ENCODE measurements around the gene ADAM23.

Gene ADAM23

DNA sequence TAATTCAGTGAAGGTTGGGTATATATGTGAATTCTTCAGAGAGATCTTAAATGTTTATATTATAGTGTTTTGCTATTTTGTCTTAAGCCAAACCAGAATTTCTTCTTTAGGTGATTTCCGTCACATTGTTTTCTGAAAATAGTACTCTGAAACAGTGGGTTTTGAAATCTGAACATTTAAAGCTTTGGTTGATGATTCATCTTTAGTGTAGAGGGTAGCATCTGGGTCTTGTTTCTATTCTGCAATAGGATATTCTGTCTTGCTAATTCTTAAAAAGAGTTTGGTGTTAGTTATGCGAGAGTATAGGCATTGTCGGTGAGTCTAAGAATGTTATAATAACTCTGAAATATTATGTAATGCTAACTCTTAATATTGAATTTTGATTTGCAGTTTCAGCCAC is 129.4 kb downstream of the ADAM23 start:
- Histone ChIP-seq H3K27me3 (ENCODE audit: control insufficient read depth in 1 of 2, insufficient read depth in 2 of 2, low read length in 2 of 2) (no peaks in the 10 kb centered on the region), H3K4me1 (ENCODE audit: insufficient read depth, low read length) (no peaks in the 10 kb centered on the region), H3K9me3 (ENCODE audit: low read length) (no peaks in the 10 kb centered on the region), H3K36me3 (ENCODE audit: insufficient read depth, low read length) (no peaks in the 10 kb centered on the region), H3K4me3 (ENCODE audit: low read depth in 1 of 2, low read length in 2 of 2) (no peak overlapping the region), H3K27ac (ENCODE audit: low read depth, low read length) (no peak overlapping the region), H3K9ac (ENCODE audit: low read length) (no peak overlapping the region)

DNA sequence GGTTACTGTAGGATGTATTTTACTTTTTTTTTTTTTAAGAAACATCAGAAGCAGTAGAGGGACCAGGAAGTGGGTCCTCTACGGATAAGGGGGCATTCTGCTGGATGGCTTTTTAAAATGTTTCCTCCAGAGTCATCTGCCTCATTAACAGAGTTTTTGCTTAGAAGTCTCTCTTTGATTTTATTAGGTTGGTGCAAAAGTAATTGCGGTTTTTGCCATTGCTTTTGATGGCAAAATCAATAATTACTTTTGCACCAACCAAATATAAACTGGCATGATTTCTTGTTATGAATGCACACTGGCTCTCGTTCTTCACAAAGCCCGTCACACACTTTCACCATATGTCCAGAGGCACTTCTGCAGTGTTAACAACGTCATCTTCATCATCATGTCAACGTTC is 130.5 kb downstream of the ADAM23 start:
- H3K27me3 ChIP-seq (ENCODE audit: control insufficient read depth in 1 of 2, insufficient read depth in 2 of 2, low read length in 2 of 2), result no peaks in the 10 kb centered on the region
- H3K4me3 ChIP-seq (ENCODE audit: low read depth in 1 of 2, low read length in 2 of 2), result no peak overlapping the region
- no peaks in the 10 kb centered on the region for H3K9me3 ChIP-seq (ENCODE audit: low read length)
- H3K9ac ChIP-seq (ENCODE audit: low read length), result no peak overlapping the region
- H3K27ac ChIP-seq (ENCODE audit: low read depth, low read length), result no peak overlapping the region
- H3K4me1 ChIP-seq (ENCODE audit: insufficient read depth, low read length), result no peaks in the 10 kb centered on the region
- H3K36me3 ChIP-seq (ENCODE audit: insufficient read depth, low read length), result no peaks in the 10 kb centered on the region

DNA sequence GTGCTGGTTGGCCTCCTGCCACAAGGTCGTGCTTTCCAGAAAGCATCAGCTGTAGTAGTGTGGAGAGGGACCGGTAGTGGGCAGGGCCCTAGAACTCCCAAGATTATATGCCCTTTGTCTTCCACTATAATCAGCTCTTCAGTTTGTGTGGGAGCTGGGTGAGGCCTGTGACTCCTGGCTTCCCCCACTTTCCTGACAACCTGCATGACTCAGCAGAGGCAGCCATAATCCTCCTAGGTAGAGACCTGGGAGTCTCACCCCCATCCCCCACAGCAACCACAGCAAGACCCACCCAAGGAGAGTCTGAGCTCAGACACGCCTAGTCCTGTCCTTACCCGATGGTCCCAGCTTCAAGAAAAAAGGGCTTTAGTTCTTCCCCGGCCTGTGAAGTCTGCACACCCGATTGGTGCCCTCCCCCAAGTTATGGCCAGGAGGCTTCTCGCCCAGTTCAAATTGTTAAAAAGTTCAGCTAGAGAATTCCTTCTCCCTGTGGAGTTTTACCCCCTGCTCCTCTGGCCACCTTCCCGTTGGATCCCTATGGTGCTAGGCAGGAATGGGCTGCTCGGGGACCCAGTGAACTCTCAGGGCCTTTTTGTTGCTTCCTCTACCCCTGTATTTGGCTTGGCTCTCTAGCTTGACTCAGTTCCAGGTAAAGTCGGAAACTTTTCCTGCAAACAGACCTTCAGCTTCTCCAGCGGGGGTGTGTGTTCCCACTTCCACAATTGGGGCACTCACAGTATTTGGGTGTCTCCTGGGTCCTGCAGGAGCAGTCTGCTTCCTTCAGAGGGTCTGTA is 141.2 kb downstream of the ADAM23 start:
- no peak overlapping the region for H3K27ac ChIP-seq (ENCODE audit: low read depth, low read length)
- H3K4me3 ChIP-seq (ENCODE audit: low read depth in 1 of 2, low read length in 2 of 2), result no peak overlapping the region

DNA sequence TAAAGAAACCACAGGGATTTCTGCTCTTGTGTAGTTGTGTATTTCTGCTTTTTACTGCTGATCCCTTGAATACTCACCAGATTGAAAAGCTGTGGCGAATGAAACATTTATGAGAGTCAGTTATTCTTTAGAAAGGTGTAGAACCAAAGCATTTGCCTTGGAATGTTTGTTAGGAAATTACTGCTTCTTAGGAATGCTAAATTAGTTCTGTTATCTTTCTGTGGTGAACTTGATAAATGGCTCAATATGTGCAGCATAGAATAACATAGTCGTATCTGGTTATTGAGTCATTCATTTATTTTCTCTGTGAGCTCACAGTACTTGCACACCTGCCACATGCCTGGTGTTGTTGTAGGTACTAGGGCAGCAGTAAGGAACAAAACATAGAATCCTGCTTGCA is 142.0 kb downstream of the ADAM23 start:
- Histone ChIP-seq H3K36me3 (ENCODE audit: insufficient read depth, low read length) (no peaks in the 10 kb centered on the region), H3K27ac (ENCODE audit: low read depth, low read length) (no peak overlapping the region), H3K9me3 (ENCODE audit: low read length) (no peaks in the 10 kb centered on the region), H3K4me1 (ENCODE audit: insufficient read depth, low read length) (no peaks in the 10 kb centered on the region), H3K4me3 (ENCODE audit: low read depth in 1 of 2, low read length in 2 of 2) (no peak overlapping the region), H3K27me3 (ENCODE audit: control insufficient read depth in 1 of 2, insufficient read depth in 2 of 2, low read length in 2 of 2) (no peaks in the 10 kb centered on the region), H3K9ac (ENCODE audit: low read length) (no peak overlapping the region)

More for the DNA sequence above, 141.2 kb downstream of the ADAM23 start:
- Histone ChIP-seq H3K4me1 (ENCODE audit: insufficient read depth, low read length) (no peaks in the 10 kb centered on the region), H3K27me3 (ENCODE audit: control insufficient read depth in 1 of 2, insufficient read depth in 2 of 2, low read length in 2 of 2) (no peaks in the 10 kb centered on the region), H3K9ac (ENCODE audit: low read length) (no peak overlapping the region), H3K9me3 (ENCODE audit: low read length) (no peaks in the 10 kb centered on the region), H3K36me3 (ENCODE audit: insufficient read depth, low read length) (no peaks in the 10 kb centered on the region)

DNA sequence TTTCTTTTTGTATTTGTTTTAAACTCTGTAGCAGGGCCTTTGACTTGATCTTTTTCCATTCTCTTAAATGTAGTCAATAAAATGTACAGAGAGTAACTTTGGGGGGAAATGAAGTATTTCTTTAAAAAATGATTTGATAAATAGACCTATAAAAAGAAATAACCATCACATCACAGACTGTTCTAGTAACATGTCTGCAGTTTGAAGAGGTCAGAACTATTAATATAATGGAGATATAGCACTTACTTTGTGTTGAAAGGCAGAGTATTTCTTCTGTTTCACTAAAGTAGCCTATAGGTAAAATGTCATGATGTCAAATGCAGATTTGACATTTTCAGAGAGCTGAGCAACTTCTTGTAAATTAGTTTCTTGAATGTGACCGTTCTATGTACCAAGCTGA is 143.3 kb downstream of the ADAM23 start:
- Histone ChIP-seq H3K4me3 (ENCODE audit: low read depth in 1 of 2, low read length in 2 of 2) (no peak overlapping the region), H3K36me3 (ENCODE audit: insufficient read depth, low read length) (no peaks in the 10 kb centered on the region), H3K9ac (ENCODE audit: low read length) (no peak overlapping the region), H3K27ac (ENCODE audit: low read depth, low read length) (no peak overlapping the region), H3K4me1 (ENCODE audit: insufficient read depth, low read length) (no peaks in the 10 kb centered on the region), H3K27me3 (ENCODE audit: control insufficient read depth in 1 of 2, insufficient read depth in 2 of 2, low read length in 2 of 2) (no peaks in the 10 kb centered on the region), H3K9me3 (ENCODE audit: low read length) (no peaks in the 10 kb centered on the region)

DNA sequence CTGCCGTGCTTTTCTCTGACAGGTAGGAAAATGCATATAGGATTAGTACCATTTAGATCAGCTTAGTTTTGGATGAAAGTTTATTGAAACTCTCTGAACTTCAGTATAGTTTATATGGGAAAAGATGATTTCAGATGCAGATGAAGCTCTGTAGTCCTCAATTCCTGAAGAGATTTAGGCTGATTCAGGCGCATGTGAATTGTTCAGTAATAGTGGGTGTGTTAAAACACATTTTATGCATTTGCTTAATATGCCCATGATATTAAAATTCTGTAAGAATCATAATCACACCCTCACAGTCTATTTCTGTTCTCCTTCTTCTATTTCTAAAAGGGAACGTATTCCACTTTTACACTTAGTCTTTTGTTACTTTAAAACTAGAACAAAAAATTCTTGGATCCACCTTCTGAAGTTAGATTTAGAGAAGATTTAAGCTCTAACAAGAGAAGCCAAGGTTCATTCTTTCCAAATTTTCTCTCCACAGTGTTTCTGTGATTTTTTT is 154.4 kb downstream of the ADAM23 start:
- H3K4me3 ChIP-seq (ENCODE audit: low read depth in 1 of 2, low read length in 2 of 2), result no peak overlapping the region
- no peaks in the 10 kb centered on the region for H3K4me1 ChIP-seq (ENCODE audit: insufficient read depth, low read length)
- no peaks in the 10 kb centered on the region for H3K36me3 ChIP-seq (ENCODE audit: insufficient read depth, low read length)
- no peak overlapping the region for H3K9ac ChIP-seq (ENCODE audit: low read length)
- H3K27me3 ChIP-seq (ENCODE audit: control insufficient read depth in 1 of 2, insufficient read depth in 2 of 2, low read length in 2 of 2), result no peaks in the 10 kb centered on the region
- no peaks in the 10 kb centered on the region for H3K9me3 ChIP-seq (ENCODE audit: low read length)
- H3K27ac ChIP-seq (ENCODE audit: low read depth, low read length), result no peak overlapping the region

DNA sequence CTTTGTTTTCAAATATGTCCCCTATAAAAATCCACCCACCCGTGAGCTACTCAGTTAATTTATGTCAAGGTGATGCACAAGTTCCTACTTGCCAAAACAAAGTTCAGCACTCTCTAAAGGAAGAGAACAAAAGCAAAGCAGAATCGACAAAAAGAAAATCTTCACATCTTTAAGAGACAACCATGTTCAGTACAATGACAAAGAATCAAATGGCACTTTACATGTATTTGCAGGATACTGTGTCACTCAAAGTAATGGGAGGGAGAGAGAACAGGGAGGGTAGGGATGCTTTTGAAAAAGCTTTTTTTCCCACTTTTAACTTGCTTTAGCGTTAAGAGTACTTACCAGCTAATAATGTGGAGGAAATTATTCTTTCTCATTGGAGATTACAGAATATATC is 159.9 kb downstream of the ADAM23 start:
- no peaks in the 10 kb centered on the region for H3K4me1 ChIP-seq (ENCODE audit: insufficient read depth, low read length)
- no peak overlapping the region for H3K27ac ChIP-seq (ENCODE audit: low read depth, low read length)
- H3K9ac ChIP-seq (ENCODE audit: low read length), result no peak overlapping the region
- no peak overlapping the region for H3K4me3 ChIP-seq (ENCODE audit: low read depth in 1 of 2, low read length in 2 of 2)
- no peaks in the 10 kb centered on the region for H3K9me3 ChIP-seq (ENCODE audit: low read length)
- H3K36me3 ChIP-seq (ENCODE audit: insufficient read depth, low read length), result no peaks in the 10 kb centered on the region
- no peaks in the 10 kb centered on the region for H3K27me3 ChIP-seq (ENCODE audit: control insufficient read depth in 1 of 2, insufficient read depth in 2 of 2, low read length in 2 of 2)

DNA sequence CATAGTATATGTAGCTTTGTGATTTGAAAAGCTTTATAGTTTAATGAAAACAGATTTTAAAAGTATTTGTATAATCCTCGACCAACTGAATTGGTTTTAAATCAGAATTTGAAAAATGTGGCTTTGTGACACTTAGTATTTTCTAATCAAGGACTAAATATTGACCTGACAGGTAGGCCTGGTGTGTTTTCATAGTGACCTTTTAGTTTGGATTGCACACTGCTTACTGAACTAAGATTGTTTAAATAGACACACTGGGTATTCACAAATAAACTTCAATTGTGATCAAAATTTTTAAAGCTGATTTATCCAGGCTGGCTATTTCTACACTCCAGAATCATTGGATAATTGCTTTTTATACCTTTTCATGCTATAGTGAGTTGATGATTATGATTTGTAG is 167.1 kb downstream of the ADAM23 start:
- H3K36me3 ChIP-seq (ENCODE audit: insufficient read depth, low read length), result no peaks in the 10 kb centered on the region
- no peak overlapping the region for H3K27ac ChIP-seq (ENCODE audit: low read depth, low read length)
- H3K4me3 ChIP-seq (ENCODE audit: low read depth in 1 of 2, low read length in 2 of 2), result no peak overlapping the region
- H3K9ac ChIP-seq (ENCODE audit: low read length), result no peak overlapping the region
- H3K27me3 ChIP-seq (ENCODE audit: control insufficient read depth in 1 of 2, insufficient read depth in 2 of 2, low read length in 2 of 2), result no peaks in the 10 kb centered on the region
- H3K9me3 ChIP-seq (ENCODE audit: low read length), result no peaks in the 10 kb centered on the region
- no peaks in the 10 kb centered on the region for H3K4me1 ChIP-seq (ENCODE audit: insufficient read depth, low read length)

DNA sequence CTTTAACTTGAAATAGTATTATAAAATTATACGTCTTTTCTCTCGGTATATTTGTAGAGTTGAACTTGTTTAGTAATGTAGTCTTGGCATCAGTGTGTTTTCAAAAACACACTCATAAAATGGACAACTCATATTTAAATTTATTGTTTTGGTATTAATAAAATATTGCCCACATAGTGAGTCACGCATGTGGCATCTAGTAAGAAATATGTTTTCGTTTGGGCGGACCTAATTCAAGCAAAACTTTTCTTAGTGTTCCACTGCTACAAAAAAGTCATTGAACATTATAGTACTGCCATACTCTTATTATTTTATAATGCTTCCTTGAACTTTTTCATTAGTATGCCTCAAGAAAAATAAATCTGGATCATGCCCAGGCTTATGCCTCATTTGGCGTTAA is 167.9 kb downstream of the ADAM23 start:
- H3K4me1 ChIP-seq (ENCODE audit: insufficient read depth, low read length), result no peaks in the 10 kb centered on the region
- no peak overlapping the region for H3K4me3 ChIP-seq (ENCODE audit: low read depth in 1 of 2, low read length in 2 of 2)
- H3K27ac ChIP-seq (ENCODE audit: low read depth, low read length), result no peak overlapping the region
- H3K27me3 ChIP-seq (ENCODE audit: control insufficient read depth in 1 of 2, insufficient read depth in 2 of 2, low read length in 2 of 2), result no peaks in the 10 kb centered on the region
- H3K36me3 ChIP-seq (ENCODE audit: insufficient read depth, low read length), result no peaks in the 10 kb centered on the region
- no peaks in the 10 kb centered on the region for H3K9me3 ChIP-seq (ENCODE audit: low read length)
- H3K9ac ChIP-seq (ENCODE audit: low read length), result no peak overlapping the region

DNA sequence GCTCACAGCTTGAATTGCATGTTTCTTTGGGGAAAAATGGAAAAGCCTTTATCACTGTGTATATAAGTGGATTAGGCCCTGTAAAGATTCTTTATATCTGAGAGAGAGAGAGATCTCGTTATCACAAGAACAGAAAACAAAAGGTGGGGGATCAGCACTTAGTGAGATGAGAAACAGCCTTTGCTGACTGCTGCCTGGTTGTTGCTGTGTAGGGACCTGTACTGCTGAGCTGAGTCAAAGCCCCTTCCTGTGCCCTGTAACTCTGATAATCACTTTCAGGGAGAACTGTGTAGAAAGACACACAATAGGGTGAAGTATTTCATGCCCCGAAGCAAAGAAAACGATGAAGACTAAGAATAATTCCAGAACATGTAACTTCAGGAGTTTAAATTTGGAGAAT is 168.4 kb downstream of the ADAM23 start:
- Histone ChIP-seq H3K27ac (ENCODE audit: low read depth, low read length) (no peak overlapping the region), H3K9me3 (ENCODE audit: low read length) (no peaks in the 10 kb centered on the region), H3K4me3 (ENCODE audit: low read depth in 1 of 2, low read length in 2 of 2) (no peak overlapping the region), H3K36me3 (ENCODE audit: insufficient read depth, low read length) (no peaks in the 10 kb centered on the region), H3K27me3 (ENCODE audit: control insufficient read depth in 1 of 2, insufficient read depth in 2 of 2, low read length in 2 of 2) (no peaks in the 10 kb centered on the region), H3K4me1 (ENCODE audit: insufficient read depth, low read length) (no peaks in the 10 kb centered on the region), H3K9ac (ENCODE audit: low read length) (no peak overlapping the region)

DNA sequence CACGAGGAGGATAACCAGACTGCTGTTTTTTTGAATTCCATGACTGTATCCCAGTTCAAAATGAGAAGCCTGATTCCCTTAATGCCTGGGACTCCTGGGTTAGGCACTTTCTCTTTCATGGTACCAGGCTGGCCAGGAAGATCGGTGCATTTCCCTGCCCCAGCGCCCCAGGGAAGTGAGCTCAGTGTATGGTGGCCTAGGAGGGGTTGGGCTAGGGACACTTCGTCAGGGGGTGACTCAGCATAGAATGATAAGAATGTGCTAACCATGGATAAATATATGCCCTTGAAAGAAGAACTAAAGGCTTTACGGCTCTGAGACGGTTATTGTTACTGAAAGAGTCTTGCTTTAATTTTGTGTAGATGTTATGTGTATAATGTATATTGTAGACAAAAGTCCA is 171.5 kb downstream of the ADAM23 start:
- H3K4me3 ChIP-seq (ENCODE audit: low read depth in 1 of 2, low read length in 2 of 2), result no peak overlapping the region
- no peak overlapping the region for H3K27ac ChIP-seq (ENCODE audit: low read depth, low read length)
- no peaks in the 10 kb centered on the region for H3K27me3 ChIP-seq (ENCODE audit: control insufficient read depth in 1 of 2, insufficient read depth in 2 of 2, low read length in 2 of 2)
- H3K36me3 ChIP-seq (ENCODE audit: insufficient read depth, low read length), result no peaks in the 10 kb centered on the region
- no peaks in the 10 kb centered on the region for H3K9me3 ChIP-seq (ENCODE audit: low read length)
- no peak overlapping the region for H3K9ac ChIP-seq (ENCODE audit: low read length)
- H3K4me1 ChIP-seq (ENCODE audit: insufficient read depth, low read length), result no peaks in the 10 kb centered on the region

DNA sequence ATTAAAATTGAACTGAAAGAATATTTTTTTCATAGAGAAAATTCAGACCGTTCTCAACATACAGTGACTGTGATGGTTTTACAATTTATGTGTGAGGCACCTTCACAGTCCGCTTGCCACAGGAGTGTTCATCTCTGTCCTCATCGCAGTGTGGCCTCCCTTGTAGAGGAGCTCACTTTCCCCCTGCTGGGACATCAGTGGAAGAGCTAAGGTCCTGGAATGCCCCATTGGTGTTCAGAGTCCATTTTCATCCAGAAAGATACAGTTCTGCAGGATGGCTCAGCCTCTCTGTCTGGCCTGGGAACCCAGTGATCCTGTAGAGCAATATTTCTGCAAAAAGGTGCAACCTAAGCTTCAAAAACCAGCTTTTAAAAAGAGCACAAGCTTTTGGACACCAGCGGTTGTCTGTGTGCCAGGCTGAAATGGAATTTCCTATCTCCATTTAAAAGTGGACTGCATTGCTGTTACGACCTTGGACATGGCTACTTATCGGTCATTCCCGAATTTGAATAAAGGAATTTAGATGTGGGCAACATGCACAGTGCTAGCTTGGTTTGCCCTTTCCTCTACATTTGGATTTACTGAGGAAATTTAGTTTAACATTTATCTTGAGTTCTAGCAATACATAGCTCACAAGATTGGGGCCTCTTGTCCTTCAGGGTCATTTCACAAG is 172.2 kb downstream of the ADAM23 start:
- H3K9me3 ChIP-seq (ENCODE audit: low read length), result no peaks in the 10 kb centered on the region
- no peaks in the 10 kb centered on the region for H3K4me1 ChIP-seq (ENCODE audit: insufficient read depth, low read length)
- no peak overlapping the region for H3K4me3 ChIP-seq (ENCODE audit: low read depth in 1 of 2, low read length in 2 of 2)
- H3K27me3 ChIP-seq (ENCODE audit: control insufficient read depth in 1 of 2, insufficient read depth in 2 of 2, low read length in 2 of 2), result no peaks in the 10 kb centered on the region
- no peak overlapping the region for H3K27ac ChIP-seq (ENCODE audit: low read depth, low read length)
- H3K9ac ChIP-seq (ENCODE audit: low read length), result no peak overlapping the region
- H3K36me3 ChIP-seq (ENCODE audit: insufficient read depth, low read length), result no peaks in the 10 kb centered on the region
